GM18858 (cell line): ENCODE data around the gene TMEM176A.
"Not testable (repeated sequence)": the region's sequence is repeated elsewhere in the genome, so short reads cannot be mapped to it uniquely, and the experiment has no call there.

Experiments
- ATAC-seq: cut with Tn5 transposase; IDR thresholded peaks from one replicate; pipeline ENCODE4 v1.9.1; 2021; ENCODE audit not compliant: unreplicated experiment

The TMEM176A gene

GRCh38 chr7:150800581-150801241, at the start of gene TMEM176A:
Gene TMEM176A, plus strand, starts transcription at chr7:150800769. Its CDS starts 782 bp downstream, at chr7:150801551.
- ATAC-seq = no peak

- ATAC-seq = no peak
These were observed 48.9 kb upstream of the TMEM176A start for GRCh38 chr7:150751702-150752101.

- ATAC-seq = no peak
These were observed 47.3 kb upstream of the TMEM176A start for GRCh38 chr7:150753239-150753638.

- no peak for ATAC-seq
These were observed 46.6 kb upstream of the TMEM176A start for GRCh38 chr7:150753826-150754603.

- no peak for ATAC-seq
These were observed 45.6 kb upstream of the TMEM176A start for GRCh38 chr7:150754951-150755350.

GRCh38 chr7:150755473-150756099, 45.0 kb upstream of the TMEM176A start:
- ATAC-seq = no peak

GRCh38 chr7:150756166-150756565, 44.4 kb upstream of the TMEM176A start:
- ATAC-seq = no peak

- no peak for ATAC-seq
These were observed 43.7 kb upstream of the TMEM176A start for GRCh38 chr7:150756858-150757257.

- ATAC-seq = no peak
These were observed 41.1 kb upstream of the TMEM176A start for GRCh38 chr7:150759479-150759878.

- ATAC-seq = no peak
These were observed 34.2 kb upstream of the TMEM176A start for GRCh38 chr7:150766334-150766709.

GRCh38 chr7:150769768-150770167, 30.8 kb upstream of the TMEM176A start:
- ATAC-seq = no peak

GRCh38 chr7:150774131-150774530, 26.4 kb upstream of the TMEM176A start:
- not testable (repeated sequence) for ATAC-seq

GRCh38 chr7:150778014-150778737, 22.4 kb upstream of the TMEM176A start:
- ATAC-seq = no peak

- no peak for ATAC-seq
These were observed 21.7 kb upstream of the TMEM176A start for GRCh38 chr7:150778738-150779301.

GRCh38 chr7:150780292-150780691, 20.3 kb upstream of the TMEM176A start:
- no peak for ATAC-seq

- no peak for ATAC-seq
These were observed 19.5 kb upstream of the TMEM176A start for GRCh38 chr7:150781103-150781502.

- no peak for ATAC-seq
These were observed 18.6 kb upstream of the TMEM176A start for GRCh38 chr7:150781961-150782360.

- no peak for ATAC-seq
These were observed 16.3 kb upstream of the TMEM176A start for GRCh38 chr7:150784120-150784736.

GRCh38 chr7:150784954-150785353, 15.6 kb upstream of the TMEM176A start:
- no peak for ATAC-seq
